C4-2B (cell line): Measurements from ENCODE around the gene TRIM56.
A peak's percentile ranks its signal among the peaks of the same experiment; 100 is the strongest.

Experiments used
- CTCF ChIP-seq: fragments of 450-650 bp; conservative IDR thresholded peaks from 2 replicates; pipeline ENCODE4 v1.5.1; 2017; ENCODE audit warnings: mild to moderate bottlenecking
- ZFX ChIP-seq: fragments of 450-650 bp; IDR thresholded peaks from 2 replicates; pipeline ENCODE4 v1.6.1; 2017

- TF ChIP-seq CTCF = peak; percentile 99
- TF ChIP-seq ZFX = no peak
These were observed 7.8 kb upstream of the TRIM56 start for GRCh38 chr7:101077303-101078086.
